HUES48 (cell line): ENCODE results near the gene ZNF705A.
"Not testable (repeated sequence)": the region's sequence is repeated elsewhere in the genome, so short reads cannot be mapped to it uniquely, and the experiment has no call there.

Experiments used
- H3K27ac ChIP-seq: one replicate; pipeline ENCODE4 v1.7.0; 2013; ENCODE audit warnings: low read depth, low read length, inconsistent platforms
- H3K27me3 ChIP-seq: 2 replicates; pipeline ENCODE4 v1.6.1; 2013; ENCODE audit warnings: mild to moderate bottlenecking, low read length; ENCODE audit not compliant: control insufficient read depth, insufficient read depth
- H3K36me3 ChIP-seq: 2 replicates; pipeline ENCODE4 v1.6.1; 2013; ENCODE audit warnings: low read length; ENCODE audit not compliant: control insufficient read depth, insufficient read depth
- H3K4me1 ChIP-seq: 2 replicates; pipeline ENCODE4 v1.6.1; 2013; ENCODE audit warnings: mild to moderate bottlenecking, low read length; ENCODE audit not compliant: control insufficient read depth, insufficient read depth
- H3K4me3 ChIP-seq: 2 replicates; pipeline ENCODE4 v1.5.1; 2013; ENCODE audit warnings: mild to moderate bottlenecking, low read depth, low read length
- H3K9ac ChIP-seq: 2 replicates; pipeline ENCODE4 v1.6.1; 2013; ENCODE audit warnings: mild to moderate bottlenecking, low read depth, low read length, moderate library complexity
- H3K9me3 ChIP-seq: 2 replicates; pipeline ENCODE4 v1.6.1; 2013; ENCODE audit warnings: low read length; ENCODE audit not compliant: control insufficient read depth, insufficient read depth

ZNF705A gene

DNA sequence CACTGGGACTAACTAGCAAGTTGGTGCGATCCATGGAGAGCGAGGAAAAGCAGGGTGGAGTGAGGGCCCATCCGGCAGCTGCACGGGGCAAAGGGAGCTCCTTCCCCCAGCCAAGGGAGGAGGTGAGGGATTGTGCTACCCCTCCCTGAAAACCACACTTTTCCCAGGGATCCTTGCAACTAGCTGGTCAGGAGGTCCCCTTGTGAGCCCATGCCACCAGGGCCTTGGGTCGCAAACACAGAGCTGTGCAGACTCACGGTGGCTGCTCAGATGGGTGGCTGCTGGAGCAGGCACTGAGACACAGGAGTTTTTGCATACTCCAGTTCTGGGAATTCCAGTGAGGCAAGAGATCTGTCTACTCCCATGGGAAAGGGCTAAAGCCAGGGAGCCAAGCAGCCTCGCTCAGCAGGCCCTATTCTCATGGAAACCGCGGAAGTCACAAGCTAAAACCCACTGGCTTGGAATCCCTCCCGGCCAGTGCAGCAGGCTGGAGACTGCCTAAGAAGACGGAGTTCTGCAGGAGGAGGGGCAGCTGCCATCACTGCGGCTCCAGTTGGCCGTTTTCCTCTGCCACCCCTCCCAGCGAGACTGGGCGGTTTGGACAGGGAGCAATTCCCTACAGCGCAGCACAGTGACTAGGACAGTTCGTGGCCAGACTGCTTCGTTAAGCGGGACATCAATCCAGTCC is 10.9 kb upstream of the ZNF705A start:
- H3K9ac ChIP-seq: no peak overlapping the region
- peaks cover 16% of the 10 kb centered on the region for H3K4me1 ChIP-seq
- no peaks in the 10 kb centered on the region for H3K36me3 ChIP-seq
- H3K27ac ChIP-seq: peak overlapping the region; percentile 77
- H3K4me3 ChIP-seq: no peak overlapping the region
- H3K27me3 ChIP-seq: no peaks in the 10 kb centered on the region
- peaks cover 10% of the 10 kb centered on the region; the same call in 1 of the 2 replicates for H3K9me3 ChIP-seq

DNA sequence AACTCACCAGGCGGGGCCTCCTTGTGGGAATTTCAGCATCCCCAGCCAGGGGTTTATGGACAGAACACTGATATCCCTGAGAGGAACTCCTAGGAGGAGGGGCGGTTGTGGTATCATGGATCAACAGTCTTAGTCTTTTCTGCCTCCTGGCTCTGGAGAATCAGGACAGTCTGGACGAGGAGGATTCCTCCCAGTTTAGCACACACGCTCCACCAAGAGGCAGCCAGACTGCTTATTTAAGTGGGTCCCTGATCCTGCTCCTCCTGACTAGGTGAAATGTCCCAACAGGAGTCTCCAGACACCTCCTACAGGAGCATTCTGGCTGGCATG is 10.4 kb upstream of the ZNF705A start:
- peaks cover 16% of the 10 kb centered on the region for H3K4me1 ChIP-seq
- H3K27ac ChIP-seq: peak overlapping the region; percentile 66
- no peak overlapping the region for H3K9ac ChIP-seq
- 0 out of 2 replicates have a peak, but pooled peaks cover 8% of the 10 kb centered on the region for H3K9me3 ChIP-seq
- H3K36me3 ChIP-seq: no peaks in the 10 kb centered on the region
- H3K27me3 ChIP-seq: no peaks in the 10 kb centered on the region
- H3K4me3 ChIP-seq: no peak overlapping the region

DNA sequence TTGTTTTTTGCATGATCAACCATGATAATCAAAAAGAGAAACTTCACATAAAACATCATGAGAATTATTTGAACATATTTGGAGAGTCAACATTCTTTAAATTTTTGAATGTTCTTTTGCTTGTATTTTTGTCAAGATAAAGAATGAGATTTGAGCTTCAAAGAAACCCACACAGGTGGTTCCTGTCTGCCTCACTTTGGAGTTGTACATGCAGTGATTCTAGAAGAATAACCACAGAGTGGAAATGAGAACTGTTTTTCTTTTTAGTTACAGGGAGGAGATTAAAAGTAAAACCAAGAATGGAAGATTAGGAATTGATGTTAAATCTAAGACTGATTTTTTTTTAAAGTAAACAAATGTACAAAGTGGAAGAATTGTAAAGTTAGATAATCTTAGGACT is 2.3 kb upstream of the ZNF705A start:
- Histone ChIP-seq H3K27ac (no peak overlapping the region), H3K4me1 (peaks cover 11% of the 10 kb centered on the region; the same call in 1 of the 2 replicates), H3K9ac (no peak overlapping the region), H3K4me3 (no peak overlapping the region), H3K9me3 (no peaks in the 10 kb centered on the region), H3K36me3 (no peaks in the 10 kb centered on the region), H3K27me3 (no peaks in the 10 kb centered on the region)

DNA sequence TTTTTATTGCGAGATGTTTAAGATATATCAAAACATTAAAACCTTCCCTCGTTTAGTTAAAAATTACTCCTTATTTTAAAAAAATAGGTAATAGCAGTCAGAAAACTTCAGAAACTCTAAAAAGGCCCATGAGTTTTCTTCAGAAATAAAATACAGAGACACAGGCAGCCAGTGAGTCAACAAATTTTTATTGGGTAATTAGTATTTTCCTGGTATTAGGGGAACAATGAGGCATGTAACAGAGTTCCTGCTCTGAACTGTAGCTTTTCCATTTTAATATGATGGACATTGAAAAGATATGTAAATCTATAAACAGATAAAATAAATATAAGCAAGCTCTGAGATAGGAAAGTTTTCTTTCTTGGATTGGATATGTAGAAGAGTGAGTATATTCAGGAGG is 399 bp upstream of the ZNF705A start:
- Histone ChIP-seq H3K36me3 (no peaks in the 10 kb centered on the region), H3K4me1 (peaks cover 11% of the 10 kb centered on the region; the same call in 1 of the 2 replicates), H3K27ac (no peak overlapping the region), H3K9me3 (no peaks in the 10 kb centered on the region), H3K27me3 (no peaks in the 10 kb centered on the region), H3K9ac (no peak overlapping the region), H3K4me3 (no peak overlapping the region)

DNA sequence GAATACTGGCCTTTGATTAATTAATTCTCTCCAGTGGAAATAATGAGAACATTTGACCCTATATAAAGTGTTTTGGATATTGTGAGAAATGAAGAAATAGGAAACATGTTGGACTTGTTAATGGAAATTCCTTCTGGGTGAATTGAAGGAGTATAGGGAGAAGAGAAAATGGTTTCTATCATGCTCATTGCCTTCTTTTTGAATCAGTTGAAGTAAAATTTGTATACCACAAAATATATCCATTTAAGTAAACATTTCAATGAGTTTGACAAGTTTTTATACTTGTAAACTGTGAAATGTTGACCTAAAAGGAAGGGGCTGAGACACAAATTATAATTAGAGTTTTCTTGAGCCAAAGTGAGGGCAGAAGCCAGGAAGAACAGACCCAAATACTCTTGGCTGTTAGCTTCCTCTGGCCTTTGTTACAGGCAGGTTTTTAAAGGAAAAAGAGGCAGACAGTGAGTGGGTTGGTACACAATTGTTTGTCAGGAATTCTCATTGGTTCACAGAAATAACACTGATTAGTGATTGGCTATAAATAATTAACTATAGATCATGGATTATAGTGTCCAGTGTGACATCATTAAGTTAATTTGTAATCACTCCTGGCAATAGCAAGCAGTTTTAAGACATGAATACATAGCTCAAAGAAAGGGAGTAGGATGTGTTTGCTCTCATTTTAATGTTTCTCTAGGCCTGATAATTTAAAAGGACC is 826 bp downstream of the ZNF705A start:
- Histone ChIP-seq H3K9me3 (no peaks in the 10 kb centered on the region), H3K27me3 (no peaks in the 10 kb centered on the region), H3K36me3 (no peaks in the 10 kb centered on the region), H3K27ac (peak overlapping the region; percentile 24), H3K9ac (no peak overlapping the region), H3K4me1 (peaks cover 11% of the 10 kb centered on the region; the same call in 1 of the 2 replicates), H3K4me3 (no peak overlapping the region)

DNA sequence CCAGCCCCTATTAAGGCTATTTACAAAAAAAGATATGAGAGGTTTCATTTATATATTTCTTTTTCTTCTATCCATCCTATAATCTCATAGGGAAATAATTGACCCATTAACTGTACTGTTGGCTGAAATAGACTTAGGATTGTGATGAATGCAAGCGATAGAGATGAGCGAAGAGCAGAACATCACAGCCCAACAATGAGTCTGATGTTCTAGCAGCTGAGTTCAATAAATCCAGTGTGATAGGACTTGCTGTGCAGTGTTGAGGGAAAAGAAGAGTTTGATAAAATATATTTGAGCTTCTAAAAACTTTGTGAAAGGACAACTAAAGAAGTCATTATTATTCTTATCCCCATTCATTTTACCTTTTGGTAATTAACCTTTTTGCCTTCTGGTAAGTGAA is 16.1 kb downstream of the ZNF705A start:
- not testable (repeated sequence) for H3K4me3 ChIP-seq, H3K4me1 ChIP-seq, H3K9me3 ChIP-seq, H3K36me3 ChIP-seq, H3K9ac ChIP-seq, H3K27me3 ChIP-seq, H3K27ac ChIP-seq

DNA sequence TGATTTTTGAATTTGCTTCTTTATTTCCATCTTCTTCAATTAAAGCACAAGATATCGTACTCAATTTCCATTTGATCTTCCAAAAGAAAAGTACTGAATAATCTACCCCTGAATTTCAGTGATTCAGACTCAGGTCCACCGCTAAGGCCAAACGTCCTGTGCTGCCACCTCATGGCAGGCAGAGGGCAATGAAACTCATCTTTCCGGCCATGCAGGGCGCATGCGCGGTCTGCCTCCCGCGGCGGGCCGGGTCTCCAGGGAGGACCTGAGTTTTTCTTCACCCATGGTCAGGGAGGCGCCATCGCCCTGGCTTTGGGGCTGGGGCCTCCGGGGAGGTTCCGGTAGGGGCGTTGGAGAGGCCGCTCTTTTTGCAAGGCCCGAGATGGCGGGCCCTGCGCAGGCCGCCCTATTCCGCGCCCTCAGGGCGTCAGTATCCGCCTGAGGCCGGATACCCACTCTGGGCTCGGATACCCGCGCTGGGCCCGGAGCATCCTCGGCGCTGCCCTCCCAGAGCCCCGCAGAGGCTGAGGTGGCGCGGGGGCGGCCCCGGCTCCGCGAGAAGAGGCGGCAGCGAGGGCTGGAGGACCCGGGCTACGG is 23.3 kb downstream of the ZNF705A start:
- not testable (repeated sequence) for H3K27me3 ChIP-seq, H3K27ac ChIP-seq, H3K4me1 ChIP-seq, H3K36me3 ChIP-seq, H3K9me3 ChIP-seq
- Histone ChIP-seq H3K9ac (peak overlapping the region; percentile 35; the same call in 1 of the 2 replicates), H3K4me3 (peak overlapping the region; percentile 55)

DNA sequence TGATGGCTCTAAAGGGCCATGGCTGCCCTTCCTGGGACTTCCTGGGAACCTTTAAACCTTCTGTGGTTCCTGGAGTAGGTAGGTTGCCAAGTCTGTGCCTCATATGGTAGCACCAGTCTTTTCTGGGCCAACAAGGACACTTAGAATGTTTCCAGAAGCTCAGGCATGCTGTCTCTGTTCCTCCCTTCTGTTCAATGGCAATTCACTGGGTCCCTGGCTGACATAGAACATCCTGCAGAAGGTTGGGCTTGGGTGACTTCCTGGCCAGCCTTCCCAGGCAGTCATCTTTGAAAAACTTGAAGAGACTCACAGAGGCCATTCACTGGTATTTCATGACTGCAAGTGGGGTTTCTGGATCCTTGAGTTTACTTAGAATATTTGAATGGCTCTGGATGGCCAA is 24.5 kb downstream of the ZNF705A start:
- H3K36me3 ChIP-seq, H3K4me3 ChIP-seq, H3K27me3 ChIP-seq, H3K27ac ChIP-seq, H3K9me3 ChIP-seq, H3K4me1 ChIP-seq, H3K9ac ChIP-seq: not testable (repeated sequence)

DNA sequence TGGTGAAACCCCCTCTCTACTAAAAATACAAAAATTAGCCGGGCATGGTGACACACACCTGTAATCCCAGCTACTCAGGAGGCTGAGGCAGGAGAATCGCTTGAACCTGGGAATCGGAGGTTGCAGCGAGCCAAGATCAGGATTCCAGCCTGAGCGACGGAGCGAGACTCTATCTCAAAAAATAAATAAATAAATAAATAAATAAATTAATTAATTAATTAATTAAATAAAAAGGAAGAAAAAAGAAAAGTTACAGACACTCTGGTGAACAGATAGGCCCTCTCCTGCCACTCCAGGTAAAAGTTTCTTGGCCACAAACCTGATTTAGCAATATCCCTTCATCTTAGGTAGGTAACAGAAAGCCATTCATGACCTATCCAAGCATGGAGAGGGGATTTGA is 26.1 kb downstream of the ZNF705A start:
- not testable (repeated sequence) for H3K4me3 ChIP-seq, H3K9ac ChIP-seq

DNA sequence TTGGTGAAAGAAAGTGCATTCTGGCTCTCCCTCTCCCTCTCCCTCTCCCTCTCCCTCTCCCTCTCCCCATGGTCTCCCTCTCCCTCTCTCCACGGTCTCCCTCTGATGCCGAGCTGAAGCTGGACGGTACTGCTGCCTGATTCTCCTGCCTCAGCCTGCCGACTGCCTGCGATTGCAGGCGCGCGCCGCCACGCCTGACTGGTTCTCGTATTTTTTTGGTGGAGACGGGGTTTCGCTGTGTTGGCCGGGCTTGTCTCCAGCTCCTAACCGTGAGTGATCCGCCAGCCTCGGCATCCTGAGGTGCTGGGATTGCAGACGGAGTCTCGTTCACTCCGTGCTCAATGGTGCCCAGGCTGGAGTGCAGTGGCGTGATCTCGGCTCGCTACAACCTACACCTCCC is 26.5 kb downstream of the ZNF705A start:
- not testable (repeated sequence) for H3K4me3 ChIP-seq, H3K27ac ChIP-seq, H3K4me1 ChIP-seq, H3K9me3 ChIP-seq, H3K36me3 ChIP-seq, H3K9ac ChIP-seq, H3K27me3 ChIP-seq

More for the DNA sequence above, 26.1 kb downstream of the ZNF705A start:
- H3K36me3 ChIP-seq, H3K27ac ChIP-seq, H3K4me1 ChIP-seq, H3K27me3 ChIP-seq, H3K9me3 ChIP-seq: not testable (repeated sequence)

DNA sequence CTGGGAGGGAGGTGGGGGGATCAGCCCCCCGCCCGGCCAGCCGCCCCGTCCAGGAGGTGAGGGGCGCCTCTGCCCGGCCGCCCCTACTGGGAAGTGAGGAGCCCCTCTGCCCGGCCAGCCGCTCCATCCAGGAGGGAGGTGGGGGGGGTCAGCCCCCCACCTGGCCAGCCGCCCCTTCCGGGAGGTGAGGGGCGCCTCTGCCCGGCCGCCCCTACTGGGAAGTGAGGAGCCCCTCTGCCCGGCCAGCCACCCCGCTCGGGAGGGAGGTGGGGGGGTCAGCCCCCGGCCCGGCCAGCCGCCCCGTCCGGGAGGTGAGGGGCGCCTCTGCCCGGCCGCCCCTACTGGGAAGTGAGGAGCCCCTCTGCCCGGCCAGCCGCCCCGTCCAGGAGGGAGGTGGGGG is 27.4 kb downstream of the ZNF705A start:
- not testable (repeated sequence) for H3K9me3 ChIP-seq, H3K4me1 ChIP-seq, H3K9ac ChIP-seq, H3K36me3 ChIP-seq, H3K27me3 ChIP-seq, H3K4me3 ChIP-seq, H3K27ac ChIP-seq
